Upper lobe of right lung (tissue), 1 donor: ENCODE results near the gene CLEC4G. TPM values are rescaled to one million over a fixed set of nuclear protein-coding genes. Genes with fewer than 3 reads are reported as not detected.
"Not testable (repeated sequence)": the region's sequence is repeated elsewhere in the genome, so short reads cannot be mapped to it uniquely, and the experiment has no call there.

Source experiments
- ATAC-seq: fragments of 200-7000 bp; cut with Tn5 transposase; one replicate; pipeline ENCODE4 v1.9.1; 2020; ENCODE audit warnings: mild to moderate bottlenecking, moderate library complexity
- DNase-seq: peaks from one replicate; pipeline ENCODE4 v3.0.0-alpha.2; 2020
- H3K27ac ChIP-seq: fragments of 200-600 bp; one replicate; pipeline ENCODE4 v1.8.0; 2022
- H3K27me3 ChIP-seq: fragments of 200-600 bp; one replicate; pipeline ENCODE4 v1.8.0; 2022; ENCODE audit warnings: mild to moderate bottlenecking
- H3K36me3 ChIP-seq: fragments of 200-600 bp; one replicate; pipeline ENCODE4 v1.8.0; 2022
- H3K4me1 ChIP-seq: fragments of 200-600 bp; one replicate; pipeline ENCODE4 v1.8.0; 2022
- H3K4me3 ChIP-seq: fragments of 200-600 bp; one replicate; pipeline ENCODE4 v1.8.0; 2022; ENCODE audit warnings: mild to moderate bottlenecking
- H3K9me3 ChIP-seq: fragments of 200-600 bp; one replicate; pipeline ENCODE4 v1.8.0; 2022
- CTCF ChIP-seq: fragments of 200-600 bp; IDR thresholded peaks from one replicate; pipeline ENCODE4 v1.8.0; 2022; ENCODE audit warnings: antibody characterized with exemption
- intact Hi-C: fragments of 100-400 bp; cut with DNase I; formaldehyde crosslinking; loops from one replicate; pipeline ENCODE4 v1.11.0; 2022
- total RNA-seq: library from RNA; stranded (reverse); fragmentation: NEBNext Ultra II Directional; extraction: Animal tissue kit (Norgen Biotek cat#: 25700); gene quantifications from one replicate; pipeline ENCODE4 v1.2.1, GENCODE V29; 2021
- donor health status: DM: no; HTN: yes; CAD: no; lungs with severe emphysema.

Gene CLEC4G
- total RNA-seq, 1 donor from 2014 or later, result 1.4 TPM

- ATAC-seq (no peak), DNase-seq (no peak)
- H3K27ac ChIP-seq, result no peak overlapping the region
- no peak overlapping the region for H3K4me3 ChIP-seq
- H3K9me3 ChIP-seq, result no peaks in the 10 kb centered on the region
- intact Hi-C loops, result no loop called here
- no peaks in the 10 kb centered on the region for H3K27me3 ChIP-seq
- TF ChIP-seq CTCF, result no peak
- H3K4me1 ChIP-seq, result peaks cover 6% of the 10 kb centered on the region
- no peaks in the 10 kb centered on the region for H3K36me3 ChIP-seq
Observed at GRCh38 chr19:7773841-7774240, 41.9 kb upstream of the CLEC4G start.

- no peak for TF ChIP-seq CTCF
- peaks cover 6% of the 10 kb centered on the region for H3K4me1 ChIP-seq
- DNase-seq, result no peak
- peak; percentile 51 for ATAC-seq
- no peaks in the 10 kb centered on the region for H3K27me3 ChIP-seq
- no peak overlapping the region for H3K27ac ChIP-seq
- no peaks in the 10 kb centered on the region for H3K36me3 ChIP-seq
- intact Hi-C loops, result no loop called here
- H3K4me3 ChIP-seq, result no peak overlapping the region
- H3K9me3 ChIP-seq, result no peaks in the 10 kb centered on the region
Observed at GRCh38 chr19:7772752-7773291, 40.9 kb upstream of the CLEC4G start.

GRCh38 chr19:7771072-7771471, 39.2 kb upstream of the CLEC4G start:
- Histone ChIP-seq H3K4me1 (peaks cover 6% of the 10 kb centered on the region), H3K9me3 (no peaks in the 10 kb centered on the region), H3K4me3 (no peak overlapping the region), H3K27ac (no peak overlapping the region), H3K27me3 (no peaks in the 10 kb centered on the region), H3K36me3 (no peaks in the 10 kb centered on the region)
- DNase-seq (peak; percentile 35), ATAC-seq (no peak)
- intact Hi-C loops, result no loop called here
- TF ChIP-seq CTCF, result no peak

GRCh38 chr19:7769171-7769570, 37.3 kb upstream of the CLEC4G start:
- H3K27me3 ChIP-seq, result no peaks in the 10 kb centered on the region
- intact Hi-C loops, result no loop called here
- H3K4me1 ChIP-seq, result peaks cover 6% of the 10 kb centered on the region
- H3K9me3 ChIP-seq, result no peaks in the 10 kb centered on the region
- ATAC-seq (no peak), DNase-seq (peak; percentile 2)
- no peaks in the 10 kb centered on the region for H3K36me3 ChIP-seq
- TF ChIP-seq CTCF, result no peak
- H3K27ac ChIP-seq, result no peak overlapping the region
- H3K4me3 ChIP-seq, result no peak overlapping the region

- ATAC-seq (no peak), DNase-seq (peak; percentile 44)
- no peaks in the 10 kb centered on the region for H3K27me3 ChIP-seq
- no peak overlapping the region for H3K27ac ChIP-seq
- no peak for TF ChIP-seq CTCF
- peaks cover 3% of the 10 kb centered on the region for H3K4me1 ChIP-seq
- intact Hi-C loops, result no loop called here
- no peak overlapping the region for H3K4me3 ChIP-seq
- H3K36me3 ChIP-seq, result no peaks in the 10 kb centered on the region
- H3K9me3 ChIP-seq, result no peaks in the 10 kb centered on the region
Observed at GRCh38 chr19:7767487-7767886, 35.6 kb upstream of the CLEC4G start.

- no peak for TF ChIP-seq CTCF
- ATAC-seq (no peak), DNase-seq (peak; percentile 34)
- Histone ChIP-seq H3K9me3 (no peaks in the 10 kb centered on the region), H3K36me3 (no peaks in the 10 kb centered on the region), H3K4me3 (no peak overlapping the region), H3K4me1 (no peaks in the 10 kb centered on the region), H3K27me3 (no peaks in the 10 kb centered on the region), H3K27ac (no peak overlapping the region)
- intact Hi-C loops, result no loop called here
Observed at GRCh38 chr19:7766535-7766934, 34.6 kb upstream of the CLEC4G start.

- H3K9me3 ChIP-seq, H3K36me3 ChIP-seq, ATAC-seq, H3K4me1 ChIP-seq, DNase-seq, H3K4me3 ChIP-seq, H3K27me3 ChIP-seq, intact Hi-C loops, H3K27ac ChIP-seq: not testable (repeated sequence)
Observed at GRCh38 chr19:7765043-7765442, 33.1 kb upstream of the CLEC4G start.

GRCh38 chr19:7764157-7764556, 32.2 kb upstream of the CLEC4G start:
- H3K36me3 ChIP-seq, intact Hi-C loops, ATAC-seq: not testable (repeated sequence)

More at GRCh38 chr19:7764157-7764556, 32.2 kb upstream of the CLEC4G start:
- H3K27ac ChIP-seq, H3K4me3 ChIP-seq, DNase-seq, H3K9me3 ChIP-seq, H3K4me1 ChIP-seq, H3K27me3 ChIP-seq: not testable (repeated sequence)
